Mammary epithelial cell (primary cell): ENCODE data around the gene ABCF3.

ENCODE experiments used
- EZH2 ChIP-seq: IDR thresholded peaks from 2 replicates; pipeline ENCODE4 v1.6.1; 2012; ENCODE audit warnings: low read length, inconsistent platforms, borderline replicate concordance
- TF ChIP-seq, protein P1 (sequence below), 2 donors: IDR thresholded peaks in 1 of 2; conservative IDR thresholded peaks in 1 of 2; 2 replicates each; pipeline ENCODE4 v1.5.1; 2011 to 2012; ENCODE audit warnings: inconsistent platforms in 2 of 2, low read length in 2 of 2, mild to moderate bottlenecking in 2 of 2, control low read depth in 1 of 2, low read depth in 1 of 2; ENCODE audit not compliant: insufficient read depth in 1 of 2; ENCODE audit errors: extremely low read depth in 1 of 2

DNA sequence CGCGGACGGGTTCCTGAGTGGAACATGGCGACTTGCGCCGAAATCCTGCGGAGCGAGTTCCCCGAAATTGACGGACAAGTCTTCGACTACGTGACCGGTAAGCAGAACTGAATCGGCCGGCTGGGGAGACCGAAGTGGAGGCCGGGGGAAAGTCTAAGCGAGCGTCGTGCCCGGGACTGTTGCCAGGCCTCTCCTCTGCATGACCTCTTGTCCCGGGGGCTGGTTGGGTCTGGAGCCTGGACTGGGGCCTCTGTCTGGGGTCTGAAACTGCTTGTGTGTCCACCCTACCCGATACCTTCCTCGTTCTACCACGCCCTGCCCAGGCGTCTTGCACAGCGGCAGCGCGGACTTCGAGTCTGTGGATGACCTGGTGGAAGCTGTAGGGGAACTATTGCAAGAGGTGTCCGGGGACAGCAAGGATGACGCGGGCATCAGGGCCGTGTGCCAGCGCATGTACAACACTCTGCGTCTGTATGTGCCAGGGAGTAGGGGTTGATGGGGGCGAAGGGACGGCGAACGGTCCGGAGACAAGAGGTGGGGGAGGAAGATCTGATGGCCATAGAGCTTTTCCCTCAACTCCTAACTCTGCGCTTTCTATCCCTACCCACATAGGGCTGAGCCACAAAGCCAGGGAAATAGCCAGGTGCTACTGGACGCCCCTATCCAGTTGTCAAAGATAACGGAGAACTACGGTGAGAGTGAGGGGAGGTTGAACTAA lies at the start of gene ABCF3:
- TF ChIP-seq, protein P1, sequence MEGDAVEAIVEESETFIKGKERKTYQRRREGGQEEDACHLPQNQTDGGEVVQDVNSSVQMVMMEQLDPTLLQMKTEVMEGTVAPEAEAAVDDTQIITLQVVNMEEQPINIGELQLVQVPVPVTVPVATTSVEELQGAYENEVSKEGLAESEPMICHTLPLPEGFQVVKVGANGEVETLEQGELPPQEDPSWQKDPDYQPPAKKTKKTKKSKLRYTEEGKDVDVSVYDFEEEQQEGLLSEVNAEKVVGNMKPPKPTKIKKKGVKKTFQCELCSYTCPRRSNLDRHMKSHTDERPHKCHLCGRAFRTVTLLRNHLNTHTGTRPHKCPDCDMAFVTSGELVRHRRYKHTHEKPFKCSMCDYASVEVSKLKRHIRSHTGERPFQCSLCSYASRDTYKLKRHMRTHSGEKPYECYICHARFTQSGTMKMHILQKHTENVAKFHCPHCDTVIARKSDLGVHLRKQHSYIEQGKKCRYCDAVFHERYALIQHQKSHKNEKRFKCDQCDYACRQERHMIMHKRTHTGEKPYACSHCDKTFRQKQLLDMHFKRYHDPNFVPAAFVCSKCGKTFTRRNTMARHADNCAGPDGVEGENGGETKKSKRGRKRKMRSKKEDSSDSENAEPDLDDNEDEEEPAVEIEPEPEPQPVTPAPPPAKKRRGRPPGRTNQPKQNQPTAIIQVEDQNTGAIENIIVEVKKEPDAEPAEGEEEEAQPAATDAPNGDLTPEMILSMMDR (conservative IDR thresholded peaks at IDR 0.05 in 1 of 2, IDR thresholded peaks at IDR 0.05 in 1 of 2; ENCODE audit: extremely low read depth in 1 of 2, insufficient read depth in 1 of 2, low read depth in 1 of 2, low read length in 2 of 2): no peak
- TF ChIP-seq EZH2: no peak
